KOPT-K1 (cell line): ENCODE results near the gene NTHL1.

Experiments used
- H3K27ac ChIP-seq: fragments of 200-600 bp; sonication (generic); 2 replicates; pipeline ENCODE4 v1.5.1; 2016; ENCODE audit warnings: antibody characterized with exemption, mild to moderate bottlenecking, low read depth, low read length; ENCODE audit not compliant: poor library complexity, severe bottlenecking
- H3K36me3 ChIP-seq: fragments of 200-600 bp; sonication (generic); 2 replicates; pipeline ENCODE4 v1.5.1; 2017; ENCODE audit warnings: antibody characterized with exemption, mild to moderate bottlenecking, low read length, moderate library complexity; ENCODE audit not compliant: insufficient read depth
- H3K9me3 ChIP-seq: fragments of 200-600 bp; sonication (generic); 2 replicates; pipeline ENCODE4 v1.5.1; 2017; ENCODE audit warnings: antibody characterized with exemption, low read length, mild to moderate bottlenecking; ENCODE audit not compliant: insufficient read depth, poor library complexity, severe bottlenecking

The NTHL1 gene

DNA sequence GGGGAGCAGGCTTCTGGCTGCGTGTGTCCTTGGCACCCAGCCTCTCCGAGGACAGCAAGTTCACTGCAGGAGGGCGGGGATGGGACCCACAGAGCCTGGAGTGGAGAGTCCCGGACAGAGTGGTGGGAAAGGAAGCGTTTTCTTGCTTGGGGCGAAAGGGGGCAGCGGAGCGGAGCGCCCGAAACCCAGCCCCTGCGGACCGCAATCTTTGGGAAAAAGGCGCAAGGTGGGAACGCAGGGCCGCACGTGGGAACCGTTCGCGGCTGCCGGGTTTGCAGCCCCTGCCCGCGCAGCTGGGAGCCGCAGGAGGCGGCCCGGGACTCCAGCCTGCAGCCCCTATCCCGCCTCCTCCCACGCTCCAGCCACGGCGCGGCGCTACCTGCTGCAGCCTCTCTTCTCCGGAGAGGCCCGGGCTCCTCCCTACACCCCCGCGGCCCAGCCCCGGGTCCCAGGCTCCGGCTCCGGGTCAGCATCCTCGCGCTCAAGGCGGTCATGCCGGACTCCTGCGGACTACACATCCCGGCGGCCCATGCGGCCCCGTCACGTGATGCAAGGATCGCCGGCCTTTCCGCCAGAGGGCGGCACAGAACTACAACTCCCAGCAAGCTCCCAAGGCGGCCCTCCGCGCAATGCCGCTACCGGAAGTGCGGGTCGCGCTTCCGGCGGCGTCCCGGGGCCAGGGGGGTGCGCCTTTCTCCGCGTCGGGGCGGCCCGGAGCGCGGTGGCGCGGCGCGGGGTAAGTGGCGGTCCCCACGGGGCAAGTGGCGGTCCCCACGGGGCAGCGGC is at the start of gene NTHL1, which contains the start of gene TSC2:
Gene NTHL1, minus strand, starts transcription at position 505 of the 786 bp plus-strand sequence. Its CDS starts 11 bp downstream, at position 494.
Gene TSC2, plus strand, starts transcription at position 656 of the 786 bp plus-strand sequence. CDS start 631 bp downstream, outside the sequence.
- Histone ChIP-seq H3K9me3 (no peaks in the 10 kb centered on the region), H3K36me3 (peaks cover 29% of the 10 kb centered on the region), H3K27ac (peak within 1 kb of the TSS; percentile 50)

DNA sequence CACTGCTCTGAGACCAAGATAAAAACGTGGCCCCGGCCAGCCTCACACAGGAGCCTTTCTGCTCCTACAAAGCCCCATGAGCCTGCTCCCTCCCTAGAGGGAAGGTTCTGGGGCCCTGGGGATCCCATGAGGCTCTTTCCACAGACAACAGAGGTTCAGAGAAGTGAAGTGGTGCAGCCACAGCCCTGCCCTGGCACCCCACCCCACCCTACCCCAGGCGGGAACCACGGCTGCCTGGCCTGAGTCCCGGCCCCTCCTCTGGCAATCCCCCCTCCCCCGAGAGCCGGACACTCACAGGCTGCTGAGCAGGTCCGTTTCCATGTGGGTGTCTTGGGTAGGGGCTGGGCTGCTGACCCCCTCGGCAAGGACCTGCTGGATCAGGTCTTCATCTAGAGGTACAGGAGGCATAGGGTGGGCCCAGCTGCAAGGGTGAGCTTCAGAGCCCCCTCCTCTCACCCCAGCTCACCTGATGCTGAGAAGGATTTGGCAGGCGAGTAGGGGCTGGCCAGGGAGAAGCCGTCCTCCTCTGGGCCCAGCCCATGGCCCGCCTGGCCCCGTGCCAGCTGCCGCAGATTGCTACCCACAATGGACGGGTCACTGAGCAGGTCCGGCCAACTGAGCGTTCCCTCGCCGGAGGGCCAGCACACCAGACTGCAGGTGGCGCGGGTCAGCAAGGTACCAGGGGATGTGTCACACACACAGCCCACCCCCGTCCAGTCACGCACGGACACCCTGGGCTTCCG is 49.4 kb upstream of the NTHL1 start:
- Histone ChIP-seq H3K36me3 (peaks cover 50% of the 10 kb centered on the region; the same call in 1 of the 2 replicates), H3K27ac (no peak overlapping the region)

DNA sequence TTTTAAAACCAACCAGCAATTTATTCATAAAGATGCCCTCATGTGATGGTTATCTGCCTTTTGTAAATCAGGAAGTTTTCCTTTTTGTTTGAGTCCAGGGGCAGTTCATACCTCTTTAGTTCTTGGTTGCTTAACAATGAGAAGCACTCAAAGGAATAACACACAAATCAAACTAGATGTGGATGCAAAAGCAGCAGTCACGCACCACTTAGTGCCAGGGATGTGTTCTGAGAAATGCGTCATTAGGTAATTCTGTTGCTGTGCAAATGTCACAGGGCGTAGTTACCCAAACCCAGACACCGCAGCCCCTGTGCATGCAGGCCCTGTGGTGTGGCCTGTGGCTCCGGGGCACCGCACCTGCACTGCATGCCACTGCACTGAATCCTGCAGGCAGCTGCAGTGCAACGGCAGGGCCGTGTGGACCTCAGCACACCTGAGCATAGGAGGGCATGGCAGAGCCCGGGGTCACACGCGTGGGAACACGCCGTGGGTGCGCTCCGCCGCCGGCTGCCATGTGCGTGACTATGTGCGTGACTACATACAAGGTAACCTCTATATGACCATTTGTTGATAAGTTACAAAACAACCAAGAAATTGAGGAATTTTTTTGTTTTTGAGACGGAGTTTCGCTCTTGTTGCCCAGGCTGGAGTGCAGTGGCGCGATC is 48.4 kb upstream of the NTHL1 start:
- Histone ChIP-seq H3K27ac (no peak overlapping the region), H3K9me3 (no peaks in the 10 kb centered on the region), H3K36me3 (peaks cover 57% of the 10 kb centered on the region; the same call in 1 of the 2 replicates)

More for the DNA sequence above, 49.4 kb upstream of the NTHL1 start:
- no peaks in the 10 kb centered on the region for H3K9me3 ChIP-seq

DNA sequence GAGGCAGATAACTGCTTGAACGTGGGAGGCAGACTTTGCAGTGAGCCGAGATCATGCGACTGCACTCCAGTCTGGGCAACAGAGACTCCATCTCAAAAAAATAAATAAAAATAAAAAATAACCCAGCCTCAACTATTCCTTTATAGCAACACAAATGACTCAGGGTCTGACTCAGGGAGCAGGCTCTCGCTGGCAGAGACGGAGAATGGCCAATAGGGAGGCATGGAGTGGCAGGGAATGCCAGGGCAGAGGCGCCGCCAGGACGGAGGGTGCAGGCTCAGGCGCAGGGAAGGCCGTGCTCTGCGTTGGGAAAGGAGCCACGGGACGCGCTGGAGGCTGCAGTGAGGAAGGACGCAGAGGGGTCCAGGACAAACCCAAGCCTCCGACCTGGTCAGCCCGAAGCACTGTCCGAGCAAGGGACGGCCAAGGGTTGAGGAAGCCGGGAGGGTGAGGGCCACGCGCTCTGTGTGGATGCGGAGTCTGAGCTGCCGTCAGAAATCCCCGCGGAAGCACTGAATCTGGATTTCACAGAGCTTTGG is 47.8 kb upstream of the NTHL1 start:
- no peak overlapping the region for H3K27ac ChIP-seq
- H3K36me3 ChIP-seq, result peaks cover 62% of the 10 kb centered on the region
- H3K9me3 ChIP-seq, result no peaks in the 10 kb centered on the region

DNA sequence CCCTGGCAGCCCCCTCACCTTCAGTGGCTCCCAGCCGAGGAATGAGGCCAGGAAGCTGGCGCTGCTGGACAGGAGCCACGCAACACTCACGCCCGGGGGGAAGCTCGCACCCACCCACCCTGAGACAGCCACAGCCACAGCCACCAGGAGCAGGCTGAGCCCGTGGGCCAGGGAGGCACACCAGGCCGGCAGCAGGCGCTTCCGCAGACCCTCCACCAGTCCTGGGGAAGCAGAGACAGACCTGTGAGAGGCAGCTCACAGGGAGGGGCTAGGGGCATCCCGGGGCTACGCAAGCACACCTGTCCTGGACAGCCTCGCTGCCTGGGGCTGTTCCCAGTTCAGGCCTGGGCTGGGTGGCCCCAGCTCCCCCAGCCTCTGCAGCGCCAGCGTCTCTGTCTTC is 46.2 kb upstream of the NTHL1 start:
- no peak overlapping the region for H3K27ac ChIP-seq
- peaks cover 63% of the 10 kb centered on the region for H3K36me3 ChIP-seq
- no peaks in the 10 kb centered on the region for H3K9me3 ChIP-seq

DNA sequence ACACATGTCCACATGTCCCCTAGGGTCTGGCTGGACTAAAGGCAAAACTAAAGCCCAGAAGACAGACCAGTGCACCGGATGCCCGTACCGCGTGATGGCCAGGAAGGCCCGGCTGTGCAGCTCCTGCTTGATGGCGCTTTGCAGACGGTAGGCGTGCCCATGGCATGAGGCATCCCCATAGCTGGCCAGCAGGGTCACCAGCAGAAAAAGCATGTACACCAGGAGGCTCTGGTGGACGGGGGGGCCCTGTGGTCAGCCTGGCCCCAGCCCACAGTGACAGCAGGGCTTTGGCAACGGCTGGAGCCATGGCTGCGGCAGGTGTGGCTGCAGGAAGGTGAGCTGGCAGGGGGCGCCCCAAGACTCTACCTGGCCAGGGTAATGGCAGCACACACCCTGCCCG is 45.2 kb upstream of the NTHL1 start:
- Histone ChIP-seq H3K36me3 (peaks cover 73% of the 10 kb centered on the region), H3K27ac (no peak overlapping the region), H3K9me3 (no peaks in the 10 kb centered on the region)

DNA sequence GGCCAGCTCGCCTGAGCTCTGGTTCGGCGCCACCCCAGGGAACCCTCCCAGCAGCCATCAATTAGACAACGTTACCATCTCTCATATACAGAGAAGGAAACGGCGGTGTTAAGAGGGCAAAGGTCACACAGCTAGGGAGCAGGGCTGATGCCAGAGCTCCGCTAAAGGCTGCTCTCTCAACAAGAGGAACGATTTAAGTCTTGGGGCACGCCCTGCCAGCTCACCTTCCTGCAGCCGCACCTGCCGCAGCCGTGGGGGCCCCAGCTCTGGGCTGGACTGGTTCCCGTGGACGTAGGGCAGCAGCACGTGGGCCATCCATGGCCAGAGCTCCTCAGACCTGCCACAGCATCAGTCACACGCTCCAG is 44.6 kb upstream of the NTHL1 start:
- Histone ChIP-seq H3K36me3 (peaks cover 78% of the 10 kb centered on the region), H3K27ac (no peak overlapping the region), H3K9me3 (no peaks in the 10 kb centered on the region)

DNA sequence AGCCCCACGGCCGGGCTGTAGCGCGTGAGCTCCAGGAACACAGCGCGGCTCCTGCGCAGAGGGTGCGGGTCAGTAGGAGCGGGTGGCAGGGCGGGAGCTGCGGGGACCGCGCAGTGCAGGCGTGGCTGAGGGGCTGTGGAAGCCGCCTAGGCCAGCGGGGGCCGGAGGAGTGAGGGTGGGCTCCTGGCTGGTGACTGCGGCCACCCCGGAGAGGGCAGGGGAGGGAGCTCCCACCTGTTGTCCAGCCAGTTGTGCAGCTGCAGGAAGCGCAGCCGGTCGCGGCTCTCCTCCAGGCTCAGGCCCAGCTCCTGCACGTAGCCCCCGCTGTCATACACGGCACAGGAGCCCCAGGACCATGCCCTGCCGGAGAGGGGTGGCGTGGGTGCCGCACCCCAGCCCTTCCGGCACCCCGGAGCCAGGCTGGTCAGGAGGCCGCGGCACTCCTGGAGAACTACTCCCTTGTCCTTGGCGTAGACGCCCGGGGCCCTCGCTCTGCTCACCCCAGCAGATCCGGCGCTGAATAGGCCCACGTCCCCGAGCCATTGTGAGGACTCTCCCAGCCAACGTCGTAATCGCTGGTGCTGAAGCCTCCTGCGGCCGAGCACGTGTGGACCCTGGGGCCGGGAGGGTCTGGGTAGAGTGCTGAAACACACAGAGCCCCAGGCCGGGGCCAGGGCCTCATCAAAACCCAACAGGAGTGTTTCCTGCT is 44.1 kb upstream of the NTHL1 start:
- Histone ChIP-seq H3K36me3 (peaks cover 78% of the 10 kb centered on the region), H3K27ac (no peak overlapping the region)

DNA sequence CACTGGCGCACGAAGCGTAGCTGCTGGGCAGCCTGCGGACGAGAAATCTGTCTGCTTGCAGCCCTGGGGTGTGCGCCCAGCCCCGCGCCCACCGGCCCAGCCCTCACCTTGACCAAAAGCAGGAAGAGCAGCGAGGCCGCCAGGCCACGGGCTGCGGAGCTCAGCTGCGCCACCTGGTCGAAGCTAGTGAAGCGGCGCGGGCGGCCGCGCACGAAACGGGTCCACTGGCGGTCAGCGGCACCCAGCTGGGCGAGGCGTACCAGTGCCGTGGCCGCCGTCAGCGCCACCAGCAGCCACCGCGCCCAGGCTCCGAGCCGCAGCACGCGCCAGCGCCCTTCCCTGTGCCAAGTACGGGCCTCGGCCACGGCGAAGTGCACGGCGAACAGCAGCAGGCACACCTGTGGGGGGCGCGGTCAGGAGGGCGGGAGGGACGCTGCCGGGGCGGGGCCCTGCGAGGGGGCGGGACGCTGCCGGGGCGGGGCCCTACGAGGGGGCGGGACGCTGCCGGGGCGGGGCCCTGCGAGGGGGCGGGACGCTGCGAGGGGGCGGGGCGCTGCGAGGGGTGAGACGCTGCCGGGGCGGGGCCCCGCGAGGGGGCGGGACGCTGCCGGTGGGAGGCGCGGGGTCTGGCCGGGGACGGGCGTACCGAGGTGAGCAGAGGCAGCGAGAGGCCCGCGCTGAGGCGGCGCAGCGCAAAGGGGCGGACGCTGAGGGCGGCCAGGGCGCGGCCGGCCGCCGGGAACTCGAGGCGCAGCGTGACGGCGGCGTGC is 43.3 kb upstream of the NTHL1 start:
- Histone ChIP-seq H3K27ac (no peak overlapping the region), H3K36me3 (peaks cover 76% of the 10 kb centered on the region), H3K9me3 (no peaks in the 10 kb centered on the region)

More for the DNA sequence above, 44.1 kb upstream of the NTHL1 start:
- H3K9me3 ChIP-seq, result no peaks in the 10 kb centered on the region

DNA sequence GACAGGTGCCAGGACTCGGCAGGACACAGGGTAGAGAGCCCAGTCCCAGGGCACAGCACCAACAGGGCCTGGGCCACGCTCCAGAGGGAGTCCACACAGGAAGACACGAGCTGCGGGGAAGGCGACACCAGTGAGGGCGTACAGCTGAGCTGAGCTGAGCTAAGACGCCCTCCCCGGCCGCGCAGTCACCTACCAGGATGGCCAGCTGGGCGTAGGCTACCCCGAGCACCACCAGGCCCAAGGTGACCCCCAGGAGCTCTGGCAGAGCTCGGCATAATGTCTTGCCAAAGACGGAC is 42.8 kb upstream of the NTHL1 start:
- peaks cover 75% of the 10 kb centered on the region for H3K36me3 ChIP-seq
- H3K27ac ChIP-seq, result no peak overlapping the region

DNA sequence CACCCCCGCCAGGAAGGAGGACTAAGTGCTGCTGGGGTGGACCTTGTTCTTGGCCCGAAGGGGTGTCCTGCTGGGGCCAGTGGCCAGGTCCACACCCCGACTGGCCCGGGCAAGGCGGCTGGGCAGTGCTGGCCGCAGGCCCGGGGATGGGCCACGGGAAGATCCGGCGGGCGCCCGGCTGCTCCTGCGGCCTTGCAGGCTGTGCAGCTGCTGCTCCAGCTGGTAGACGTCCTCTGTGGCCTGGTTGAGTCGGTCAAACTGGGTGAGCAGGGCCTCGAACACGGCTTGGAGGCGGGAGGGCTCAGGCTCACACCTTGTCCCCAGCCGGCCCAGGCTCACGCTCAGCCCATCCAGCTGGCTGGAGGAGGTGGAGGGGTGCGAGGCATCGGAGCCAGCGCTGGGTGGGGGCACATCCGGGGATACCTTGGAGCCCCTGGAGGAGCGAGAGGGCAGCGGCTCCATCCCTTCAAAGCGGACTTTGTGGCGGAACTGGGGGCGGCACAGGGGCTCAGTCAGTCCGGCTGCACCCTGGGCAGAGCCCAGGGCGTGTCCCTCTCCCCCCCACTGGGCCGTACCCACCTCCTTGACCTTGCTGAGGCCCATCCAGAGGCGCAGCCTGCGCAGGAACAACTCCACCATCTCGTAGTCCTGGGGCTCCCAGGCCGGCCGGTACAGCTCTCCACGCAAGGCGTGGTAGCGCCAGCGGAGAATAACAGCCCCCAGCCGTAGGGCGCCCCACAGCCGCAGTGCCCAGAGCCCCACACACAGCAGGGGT is 42.3 kb upstream of the NTHL1 start:
- H3K9me3 ChIP-seq, result no peaks in the 10 kb centered on the region
- H3K36me3 ChIP-seq, result peaks cover 79% of the 10 kb centered on the region
- no peak overlapping the region for H3K27ac ChIP-seq

More for the DNA sequence above, 42.8 kb upstream of the NTHL1 start:
- no peaks in the 10 kb centered on the region for H3K9me3 ChIP-seq

DNA sequence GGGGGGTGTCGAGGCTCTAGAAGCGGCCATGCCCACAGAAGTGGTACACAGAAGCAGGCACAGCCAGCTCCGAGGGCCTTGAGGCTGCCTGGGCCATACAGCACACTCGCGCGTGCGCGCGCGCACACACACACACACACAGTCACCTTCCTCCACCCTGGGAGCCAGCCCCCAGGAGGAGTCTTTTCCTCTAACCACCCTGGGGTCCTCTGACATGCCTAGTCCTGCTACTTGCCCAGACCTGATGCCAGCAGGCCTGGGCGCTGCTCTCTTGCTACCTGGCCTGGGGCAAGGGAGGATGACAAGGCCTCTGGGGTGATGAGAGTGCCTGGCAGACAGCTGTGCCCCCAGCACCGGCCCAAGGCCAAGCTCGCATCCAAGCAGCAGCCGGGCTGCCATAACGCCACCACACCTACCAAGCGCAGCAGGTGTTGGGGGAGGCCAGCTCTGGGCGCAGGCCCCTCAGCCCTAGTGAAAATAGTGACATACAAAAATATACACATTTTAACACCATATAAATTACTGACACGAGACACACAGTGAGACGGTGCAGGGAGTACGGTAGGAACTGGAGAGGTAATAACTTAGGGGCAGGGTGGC is 41.2 kb upstream of the NTHL1 start:
- peaks cover 80% of the 10 kb centered on the region for H3K36me3 ChIP-seq
- H3K9me3 ChIP-seq, result no peaks in the 10 kb centered on the region
- no peak overlapping the region for H3K27ac ChIP-seq
